HG02798 (cell line): ENCODE measurements around the gene GFAP.

Source experiments
- ATAC-seq: cut with Tn5 transposase; IDR thresholded peaks from one replicate; pipeline ENCODE4 v1.9.1; 2021; ENCODE audit warnings: mild to moderate bottlenecking; ENCODE audit not compliant: unreplicated experiment, poor library complexity

The GFAP gene

GRCh38 chr17:44903012-44903685 lies 12.2 kb downstream of the GFAP start:
- no peak for ATAC-seq

- no peak for ATAC-seq
Measured at GRCh38 chr17:44902135-44902760, 13.1 kb downstream of the GFAP start.

GRCh38 chr17:44901411-44901921 lies 13.8 kb downstream of the GFAP start:
- ATAC-seq = no peak

GRCh38 chr17:44900894-44901293 lies 14.4 kb downstream of the GFAP start:
- ATAC-seq = no peak

GRCh38 chr17:44899074-44899782 lies 16.1 kb downstream of the GFAP start, which contains the start of gene EFTUD2:
EFTUD2 (minus strand) TSS chr17:44899445; CDS start chr17:44894521, 4,924 bp downstream.
- peak; percentile 80 for ATAC-seq

GRCh38 chr17:44898768-44899073 lies 16.6 kb downstream of the GFAP start:
- no peak for ATAC-seq

- ATAC-seq = no peak
Measured at GRCh38 chr17:44894642-44895041, 20.7 kb downstream of the GFAP start.

GRCh38 chr17:44892250-44892649 lies 23.1 kb downstream of the GFAP start:
- no peak for ATAC-seq

- ATAC-seq = no peak
Measured at GRCh38 chr17:44889003-44889402, 26.3 kb downstream of the GFAP start.

GRCh38 chr17:44887971-44888954 lies 27.0 kb downstream of the GFAP start:
- ATAC-seq = no peak

GRCh38 chr17:44887016-44887415 lies 28.3 kb downstream of the GFAP start:
- ATAC-seq = no peak

- ATAC-seq = no peak
Measured at GRCh38 chr17:44884941-44885340, 30.4 kb downstream of the GFAP start.

GRCh38 chr17:44881145-44881544 lies 34.2 kb downstream of the GFAP start:
- no peak for ATAC-seq

- no peak for ATAC-seq
Measured at GRCh38 chr17:44880062-44880461, 35.2 kb downstream of the GFAP start.

- ATAC-seq = no peak
Measured at GRCh38 chr17:44879376-44879775, 35.9 kb downstream of the GFAP start.

GRCh38 chr17:44878627-44879221 lies 36.6 kb downstream of the GFAP start:
- no peak for ATAC-seq

- ATAC-seq = no peak
Measured at GRCh38 chr17:44877121-44877520, 38.2 kb downstream of the GFAP start.

GRCh38 chr17:44875761-44876160 lies 39.5 kb downstream of the GFAP start:
- ATAC-seq = no peak

GRCh38 chr17:44872131-44872768 lies 43.0 kb downstream of the GFAP start:
- no peak for ATAC-seq
